ENCODE results near the gene PIGU. TPM values are rescaled to one million over a fixed set of nuclear protein-coding genes. Genes with fewer than 3 reads are reported as not detected.
A peak's percentile ranks its signal among the peaks of the same experiment; 100 is the strongest.

PIGU gene
- total RNA-seq, 1 experiment from 2014 or later, result 32.8 TPM

- no peak overlapping the region for H2BK5ac ChIP-seq (ENCODE audit: insufficient read length, low read length)
- no peak overlapping the region for H4K8ac ChIP-seq (replicated peaks; ENCODE audit: insufficient read length, low read depth, low read length)
- H4K91ac ChIP-seq (ENCODE audit: insufficient read length, low read depth, low read length), result no peak overlapping the region
- H3K23ac ChIP-seq (ENCODE audit: insufficient read length, low read depth, low read length), result no peak overlapping the region
- no peak overlapping the region for H3K56ac ChIP-seq (ENCODE audit: insufficient read length, low read depth, low read length)
- peak overlapping the region; percentile 86; the same call in 1 of the 2 replicates for H3K14ac ChIP-seq (ENCODE audit: insufficient read depth, low read length)
- H4K20me1 ChIP-seq (ENCODE audit: control insufficient read depth, insufficient read depth, insufficient read length), result no peaks in the 10 kb centered on the region
- Mint-ChIP-seq H3K27me3 (ENCODE audit: low read depth) (peaks cover 55% of the 10 kb centered on the region), H3K9me3 (no peaks in the 10 kb centered on the region), H3K27ac (peak overlapping the region; percentile 16 to 96 (median 86); a peak in 4 of 7 replicates), H3K4me1 (peaks cover 24 to 29% of the 10 kb centered on the region in 2 experiments), H3K4me3 (peak overlapping the region; percentile 91 to 97), H3K36me3 (ENCODE audit: insufficient read depth in 1 of 3, low read depth in 3 of 3) (no peaks in the 10 kb centered on the region)
- H3K79me1 ChIP-seq (ENCODE audit: insufficient read depth, low read depth, low read length, poor library complexity, severe bottlenecking), result no peaks in the 10 kb centered on the region
- no peak overlapping the region for H2BK120ac ChIP-seq (ENCODE audit: low read depth, low read length, poor library complexity, severe bottlenecking)
- no peak for DNase-seq
- peak overlapping the region; percentile 70 for H3K18ac ChIP-seq (ENCODE audit: insufficient read length, low read depth, low read length)
- H2AK5ac ChIP-seq (ENCODE audit: insufficient read length, low read length), result no peak overlapping the region
- peak overlapping the region; percentile 50 for H3K9ac ChIP-seq (ENCODE audit: extremely low read depth, insufficient read length, low read length)
- no peak overlapping the region for H2BK20ac ChIP-seq (ENCODE audit: low read depth, low read length, poor library complexity, severe bottlenecking)
- no peaks in the 10 kb centered on the region for H3K4me1 ChIP-seq (ENCODE audit: insufficient read depth, low read length)
- H2BK12ac ChIP-seq (ENCODE audit: insufficient read length, low read depth, low read length), result no peak overlapping the region
- no peak overlapping the region for H3T11ph ChIP-seq (ENCODE audit: low read length)
- WGBS (ENCODE audit: extremely low coverage, insufficient read length, low lambda C conversion rate), result no CpG with 5 or more reads among the region's 38 CpGs
- H2AFZ ChIP-seq (ENCODE audit: low read length), result peak overlapping the region; percentile 79
- H4K5ac ChIP-seq (ENCODE audit: insufficient read length, low read depth, low read length), result no peak overlapping the region
- H3K9me3 ChIP-seq (ENCODE audit: control insufficient read depth, low read depth, low read length), result no peaks in the 10 kb centered on the region
- no peak overlapping the region for H3K4ac ChIP-seq (ENCODE audit: low read depth, low read length)
- H3K27me3 ChIP-seq (ENCODE audit: insufficient read depth, low read length), result peaks cover 6% of the 10 kb centered on the region; the same call in 1 of the 2 replicates
- TF ChIP-seq CTCF (conservative IDR thresholded peaks at IDR 0.05), result no peak
- H3K23me2 ChIP-seq (ENCODE audit: insufficient read length, low read depth, low read length, poor library complexity, severe bottlenecking), result peaks cover 13% of the 10 kb centered on the region
- H3K27ac ChIP-seq (ENCODE audit: insufficient read length, low read depth, low read length), result no peak overlapping the region
- H3K79me2 ChIP-seq (ENCODE audit: insufficient read depth, low read length), result no peaks in the 10 kb centered on the region
- H3K4me2 ChIP-seq (ENCODE audit: insufficient read depth, insufficient read length, low read length), result peak overlapping the region; percentile 75
- H2BK15ac ChIP-seq (ENCODE audit: low read depth, low read length), result no peak overlapping the region
Measured at GRCh38 chr20:34703424-34704176, 26.7 kb upstream of the PIGU start.
